Measurements from ENCODE around the gene EPS8. TPM values are rescaled to one million over a fixed set of nuclear protein-coding genes. Genes with fewer than 3 reads are reported as not detected.
"Not testable (repeated sequence)": the region's sequence is repeated elsewhere in the genome, so short reads cannot be mapped to it uniquely, and the experiment has no call there.

The EPS8 gene
- total RNA-seq, 1 experiment from 2014 or later, result 32.0 TPM

- Histone ChIP-seq H3K27me3 (ENCODE audit: control insufficient read depth, insufficient read depth, low read length) (no peaks in the 10 kb centered on the region), H3K27ac (ENCODE audit: low read length) (no peak overlapping the region), H3K4me3 (ENCODE audit: low read depth in 2 of 2, low read length in 2 of 2) (no peak overlapping the region), H3K4me1 (ENCODE audit: control insufficient read depth, insufficient read depth, low read length) (no peaks in the 10 kb centered on the region), H3K36me3 (ENCODE audit: control insufficient read depth, insufficient read depth, low read length) (no peaks in the 10 kb centered on the region), H3K9me3 (ENCODE audit: control insufficient read depth, insufficient read depth, low read depth, low read length) (no peaks in the 10 kb centered on the region)
- TF ChIP-seq POLR2AphosphoS5 (IDR thresholded peaks at IDR 0.05; ENCODE audit: low read depth, low read length) (no peak), SIN3A (IDR thresholded peaks at IDR 0.05; ENCODE audit: borderline replicate concordance, insufficient read depth, low read depth, low read length) (no peak), CTCF (IDR thresholded peaks at IDR 0.05) (no peak), REST (IDR thresholded peaks at IDR 0.05; ENCODE audit: insufficient read depth in 1 of 2, low read depth in 2 of 2, low read length in 1 of 2) (no peak), TCF7L2 (IDR thresholded peaks at IDR 0.05; ENCODE audit: low read depth, low read length) (no peak)
- in situ Hi-C loops (cut with HindIII; ENCODE audit: low pct_unique_long_range_greater_than_20kb, low sequenced_read_pairs), result no loop called here
- intact Hi-C loops (cut with micrococcal nuclease; ENCODE audit: unreplicated experiment), result no loop called here
- ATAC-seq, result no peak
- ChIA-PET POLR2A (no interaction called here), CTCF (no interaction called here)
- no peak for DNase-seq (ENCODE audit: low read depth, low spot score)
- no TSS peak for BruUV-seq (replicated peaks)
Observed at GRCh38 chr12:15741082-15741481, 48.1 kb downstream of the EPS8 start.

GRCh38 chr12:15740389-15740788, 48.8 kb downstream of the EPS8 start:
- BruUV-seq (replicated peaks); H3K27me3 ChIP-seq (ENCODE audit: control insufficient read depth, insufficient read depth, low read length); intact Hi-C loops (cut with micrococcal nuclease; ENCODE audit: unreplicated experiment); H3K4me3 ChIP-seq (ENCODE audit: low read depth in 2 of 2, low read length in 2 of 2); CTCF ChIA-PET; H3K27ac ChIP-seq (ENCODE audit: low read length); H3K36me3 ChIP-seq (ENCODE audit: control insufficient read depth, insufficient read depth, low read length); H3K9me3 ChIP-seq (ENCODE audit: control insufficient read depth, insufficient read depth, low read depth, low read length); ATAC-seq; in situ Hi-C loops (cut with HindIII; ENCODE audit: low pct_unique_long_range_greater_than_20kb, low sequenced_read_pairs); H3K4me1 ChIP-seq (ENCODE audit: control insufficient read depth, insufficient read depth, low read length); POLR2A ChIA-PET; DNase-seq (ENCODE audit: low read depth, low spot score): not testable (repeated sequence)

GRCh38 chr12:15738438-15739015, 50.7 kb downstream of the EPS8 start:
- Histone ChIP-seq H3K9me3 (ENCODE audit: control insufficient read depth, insufficient read depth, low read depth, low read length) (no peaks in the 10 kb centered on the region), H3K27me3 (ENCODE audit: control insufficient read depth, insufficient read depth, low read length) (no peaks in the 10 kb centered on the region), H3K36me3 (ENCODE audit: control insufficient read depth, insufficient read depth, low read length) (no peaks in the 10 kb centered on the region), H3K4me1 (ENCODE audit: control insufficient read depth, insufficient read depth, low read length) (no peaks in the 10 kb centered on the region), H3K4me3 (ENCODE audit: low read depth in 2 of 2, low read length in 2 of 2) (no peak overlapping the region), H3K27ac (ENCODE audit: low read length) (no peak overlapping the region)
- CTCF ChIA-PET, result no interaction called here
- TF ChIP-seq TCF7L2 (IDR thresholded peaks at IDR 0.05; ENCODE audit: low read depth, low read length), result no peak
- no peak for TF ChIP-seq SIN3A (IDR thresholded peaks at IDR 0.05; ENCODE audit: borderline replicate concordance, insufficient read depth, low read depth, low read length)
- no peak for TF ChIP-seq REST (IDR thresholded peaks at IDR 0.05; ENCODE audit: insufficient read depth in 1 of 2, low read depth in 2 of 2, low read length in 1 of 2)
- no peak for TF ChIP-seq CTCF (IDR thresholded peaks at IDR 0.05)
- no peak for TF ChIP-seq POLR2AphosphoS5 (IDR thresholded peaks at IDR 0.05; ENCODE audit: low read depth, low read length)
- in situ Hi-C loops (cut with HindIII; ENCODE audit: low pct_unique_long_range_greater_than_20kb, low sequenced_read_pairs) (no loop called here), intact Hi-C loops (cut with micrococcal nuclease; ENCODE audit: unreplicated experiment) (no loop called here)
- no TSS peak for BruUV-seq (replicated peaks)
- ATAC-seq (no peak), DNase-seq (ENCODE audit: low read depth, low spot score) (no peak)
- POLR2A ChIA-PET, result no interaction called here
